Activated naive CD4-positive, alpha-beta T cell treated with anti-CD3 and anti-CD28 coated beads, Interleukin-2, amount 50 U/mL, for 16 hours (primary cell): Measurements from ENCODE around the gene KANK4.
"Not testable (repeated sequence)": the region's sequence is repeated elsewhere in the genome, so short reads cannot be mapped to it uniquely, and the experiment has no call there.

Experiments
- DNase-seq: peaks from one replicate; pipeline ENCODE4 v3.0.0-alpha.2; 2020

KANK4 gene

GRCh38 chr1:62269851-62270495 lies 49.3 kb downstream of the KANK4 start:
- DNase-seq = no peak

GRCh38 chr1:62269439-62269838 lies 49.8 kb downstream of the KANK4 start:
- DNase-seq = no peak

- DNase-seq = no peak
Observed at GRCh38 chr1:62268315-62268714, 50.9 kb downstream of the KANK4 start.

DNA sequence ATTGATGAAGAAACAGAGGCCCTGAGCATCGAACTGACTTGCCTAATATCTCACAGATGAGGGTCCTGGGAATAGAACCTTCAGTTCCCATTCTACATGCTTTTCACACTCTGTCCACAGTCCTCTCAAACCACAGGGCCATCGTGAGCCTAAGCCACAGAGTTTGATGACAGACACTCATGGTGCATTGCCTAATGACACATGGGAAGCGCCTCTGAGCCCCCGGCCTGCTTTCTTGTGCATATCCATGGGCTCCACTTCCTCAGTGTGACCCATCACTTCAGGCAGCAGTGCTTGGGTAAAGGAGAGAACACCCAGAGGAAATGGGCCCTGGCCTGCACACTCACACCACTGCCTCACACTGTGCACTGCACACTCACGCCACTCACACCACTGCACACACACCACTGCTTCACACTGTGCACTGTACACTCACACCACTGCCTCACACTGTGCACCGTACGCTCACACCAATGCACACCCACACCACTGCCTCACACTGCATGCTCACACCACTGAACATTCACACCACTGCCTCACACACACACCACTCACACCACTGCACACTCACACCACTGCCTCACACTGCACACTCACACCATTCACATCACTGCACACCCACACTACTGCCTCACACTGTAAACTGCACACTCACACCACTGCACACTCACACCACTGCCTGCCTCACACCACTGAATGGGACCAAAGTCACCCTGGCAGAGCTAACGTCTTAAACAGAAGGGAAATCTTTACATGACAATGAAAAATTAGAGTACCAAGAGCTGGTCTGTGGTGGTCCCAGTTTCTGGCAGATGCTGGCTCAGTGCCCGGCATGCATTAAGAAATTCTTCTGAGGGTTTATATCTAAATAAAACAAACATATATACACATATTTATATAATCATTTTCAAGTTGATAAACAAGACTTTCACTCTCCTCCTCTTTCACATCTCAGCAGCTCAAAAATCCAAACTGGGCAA lies 53.0 kb downstream of the KANK4 start:
- no peak for DNase-seq

DNA sequence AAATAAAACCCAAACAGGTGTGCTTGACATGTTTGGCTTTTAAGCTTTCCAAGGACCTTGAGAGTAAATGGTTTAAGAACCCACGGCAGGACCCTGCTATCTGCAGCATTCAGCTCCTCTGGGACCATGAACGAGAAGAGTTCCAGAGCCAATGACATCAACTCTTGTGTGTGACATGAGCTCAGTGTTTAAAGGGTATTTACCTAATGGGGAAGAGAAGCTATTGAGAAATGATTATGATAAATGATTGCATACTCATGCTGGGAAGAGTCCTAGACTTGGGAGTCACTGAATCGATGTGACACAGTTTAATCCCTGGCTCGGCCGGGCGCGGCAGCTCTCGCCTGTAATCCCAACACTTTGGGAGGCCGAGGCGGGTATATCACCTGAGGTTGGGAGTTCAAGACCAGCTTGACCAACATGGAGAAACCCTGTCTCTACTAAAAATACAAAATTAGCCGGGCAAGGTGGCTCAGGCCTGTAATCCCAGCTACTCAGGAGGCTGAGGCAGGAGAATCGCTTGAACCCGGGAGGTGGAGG lies 55.4 kb downstream of the KANK4 start:
- DNase-seq = no peak

DNA sequence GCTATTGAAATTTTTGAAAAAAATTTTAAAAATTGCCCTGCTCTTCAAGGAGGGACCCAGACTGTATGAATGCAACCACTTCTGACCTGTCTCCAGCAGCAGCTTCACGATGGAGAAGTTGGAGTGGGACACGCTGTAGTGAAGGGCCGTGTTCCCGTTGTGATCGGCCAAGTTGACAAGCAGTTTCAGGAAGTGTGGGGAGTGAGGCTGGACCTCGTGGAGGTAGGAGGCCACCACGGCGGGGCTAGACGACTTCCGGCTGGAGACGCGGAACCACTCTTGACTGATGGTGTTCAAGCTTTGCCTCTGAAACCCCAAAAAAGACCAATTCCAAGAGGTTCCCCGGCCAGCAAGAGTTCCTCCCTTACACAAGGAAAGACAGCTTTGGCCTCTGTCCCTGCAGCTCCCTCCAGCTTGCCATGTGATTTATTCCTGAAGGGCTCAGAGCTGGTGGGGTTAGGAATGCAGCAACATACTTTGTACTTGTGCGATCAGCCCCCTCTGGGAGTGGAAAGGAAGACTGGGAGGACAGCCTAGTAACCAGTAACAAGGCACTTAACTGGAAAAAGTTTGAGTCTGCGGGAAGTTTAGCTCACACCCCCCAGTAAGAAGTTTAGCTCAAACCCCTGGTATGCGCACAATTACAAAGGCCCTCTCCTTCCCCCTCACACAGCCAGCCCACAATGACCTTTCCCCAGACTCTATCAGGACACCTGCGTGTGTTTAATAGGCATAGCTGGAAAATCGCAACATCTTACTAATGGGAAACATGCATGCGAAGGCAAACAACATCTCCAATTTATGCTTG lies 56.0 kb downstream of the KANK4 start:
- DNase-seq = no peak

GRCh38 chr1:62260688-62261087 lies 58.5 kb downstream of the KANK4 start:
- DNase-seq = no peak

DNA sequence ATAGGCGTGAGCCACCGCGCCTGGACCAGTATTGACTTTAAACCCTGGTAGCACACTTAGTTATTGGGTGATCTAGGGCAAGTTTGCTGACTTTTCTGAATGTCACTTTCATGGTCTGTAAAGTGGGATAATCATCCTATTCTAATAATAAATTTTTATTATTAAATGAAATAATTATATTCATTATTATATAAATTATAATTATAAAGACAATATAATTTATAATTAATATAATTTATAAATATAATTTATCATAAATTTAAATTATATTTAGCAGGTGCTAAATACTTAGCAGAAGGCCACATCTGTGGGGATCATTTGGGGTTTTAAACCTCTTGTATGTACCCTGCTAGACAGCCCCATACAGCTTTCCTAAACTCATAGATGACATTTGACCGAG lies 59.7 kb downstream of the KANK4 start:
- DNase-seq = no peak

DNA sequence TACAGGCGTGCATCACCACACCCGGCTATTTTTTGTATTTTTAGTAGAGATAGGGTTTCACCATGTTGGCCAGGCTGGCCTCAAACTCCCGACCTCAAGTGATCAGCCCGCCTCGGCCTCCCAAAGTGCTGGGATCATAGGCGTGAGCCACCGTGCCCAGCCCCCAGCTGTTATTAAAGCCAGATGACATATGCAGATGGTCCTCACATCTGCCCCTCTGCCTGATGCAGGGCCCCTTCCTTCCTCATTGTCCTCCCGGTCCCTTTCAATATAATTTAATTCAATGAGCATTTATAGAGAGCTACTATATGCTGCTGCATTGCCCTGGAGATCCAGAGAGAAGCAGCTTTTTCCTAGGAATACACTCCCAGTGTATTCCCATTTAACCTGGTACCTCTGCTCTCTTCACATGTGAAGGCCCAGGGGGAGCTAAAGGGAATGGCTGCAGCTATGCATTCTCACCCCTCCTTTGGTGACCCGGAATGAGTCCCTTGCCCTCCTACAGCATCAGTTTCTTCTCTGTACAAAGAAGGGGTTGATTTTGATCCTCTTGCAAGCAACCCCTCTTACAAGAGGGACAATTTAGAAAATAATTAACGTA lies 69.0 kb downstream of the KANK4 start:
- DNase-seq = no peak

GRCh38 chr1:62247391-62248168 lies 71.7 kb downstream of the KANK4 start:
- DNase-seq = no peak

DNA sequence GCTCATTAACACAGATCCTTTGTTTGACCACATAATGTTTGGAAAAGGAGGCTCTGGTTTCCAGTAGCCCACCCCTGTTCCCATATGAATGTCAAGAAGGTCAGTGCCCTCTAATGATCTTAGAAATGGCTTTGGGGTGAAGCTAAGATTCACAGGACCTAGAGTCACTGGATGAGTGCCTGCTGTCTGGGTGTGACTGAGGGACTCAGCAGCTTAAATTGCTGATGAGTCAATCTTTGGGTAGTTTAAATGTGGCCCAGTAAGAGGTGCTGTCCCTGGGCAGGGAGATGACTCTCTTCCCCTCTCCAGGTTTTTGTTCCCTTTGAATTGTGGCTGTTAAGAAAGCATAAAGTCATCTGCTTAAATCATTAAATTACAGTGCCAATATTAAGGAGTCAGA lies 74.0 kb downstream of the KANK4 start:
- DNase-seq = no peak

DNA sequence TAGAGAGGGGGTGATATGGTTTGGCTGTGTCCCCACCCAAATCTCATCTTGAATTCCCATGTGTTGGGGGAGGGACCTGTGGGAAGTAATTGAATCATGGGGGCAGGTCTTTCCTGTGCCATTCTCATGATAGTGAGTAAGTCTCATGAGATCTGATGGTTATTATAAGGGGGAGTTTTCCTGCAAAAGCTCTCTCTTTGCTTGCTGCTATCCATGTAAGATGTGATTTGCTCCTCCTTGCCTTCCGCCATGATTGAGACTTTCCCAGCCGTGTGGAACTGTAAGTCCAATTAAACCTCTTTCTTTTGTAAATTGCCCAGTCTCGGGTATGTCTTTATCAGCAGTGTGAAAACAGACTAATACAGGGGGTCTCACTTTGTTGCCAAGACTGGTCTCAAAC lies 74.9 kb downstream of the KANK4 start:
- not testable (repeated sequence) for DNase-seq

DNA sequence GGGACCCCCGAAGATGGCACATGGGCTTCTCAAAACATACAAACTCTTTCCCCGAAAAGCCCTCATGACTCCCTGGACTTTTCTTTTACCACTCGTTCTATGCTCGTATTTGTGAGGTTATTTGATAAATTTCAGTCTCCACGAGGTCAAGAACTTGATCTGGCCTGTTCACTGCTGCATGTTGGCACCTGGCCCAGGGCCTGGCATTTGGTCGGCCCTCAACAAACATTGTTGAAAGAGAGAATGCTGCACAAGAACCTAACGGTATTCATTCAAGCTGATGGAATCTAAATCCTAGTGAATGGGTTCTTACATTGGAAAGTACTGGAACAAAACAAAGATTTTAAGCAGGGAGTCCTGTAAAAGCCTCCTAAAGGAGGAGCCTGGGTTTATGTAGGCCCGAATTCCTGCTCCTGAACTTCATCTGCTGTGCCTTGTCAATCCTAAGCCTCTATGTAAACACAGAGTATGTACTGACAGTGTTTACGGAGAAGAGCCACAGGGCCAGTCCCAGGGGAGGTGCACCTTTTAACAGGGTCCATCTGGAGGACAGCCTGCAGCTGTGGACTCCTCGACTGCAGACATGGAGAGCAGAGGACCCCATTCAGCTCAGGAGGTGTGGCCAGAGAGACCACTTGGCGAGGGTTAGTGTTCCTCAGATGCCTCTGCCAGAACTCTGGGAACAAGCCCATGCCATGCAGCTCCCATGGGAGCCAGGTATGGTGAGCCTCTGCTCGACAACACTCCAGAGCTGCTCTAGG lies 77.7 kb downstream of the KANK4 start:
- no peak for DNase-seq

- DNase-seq = no peak
Observed at GRCh38 chr1:62240651-62241370, 78.4 kb downstream of the KANK4 start.

DNA sequence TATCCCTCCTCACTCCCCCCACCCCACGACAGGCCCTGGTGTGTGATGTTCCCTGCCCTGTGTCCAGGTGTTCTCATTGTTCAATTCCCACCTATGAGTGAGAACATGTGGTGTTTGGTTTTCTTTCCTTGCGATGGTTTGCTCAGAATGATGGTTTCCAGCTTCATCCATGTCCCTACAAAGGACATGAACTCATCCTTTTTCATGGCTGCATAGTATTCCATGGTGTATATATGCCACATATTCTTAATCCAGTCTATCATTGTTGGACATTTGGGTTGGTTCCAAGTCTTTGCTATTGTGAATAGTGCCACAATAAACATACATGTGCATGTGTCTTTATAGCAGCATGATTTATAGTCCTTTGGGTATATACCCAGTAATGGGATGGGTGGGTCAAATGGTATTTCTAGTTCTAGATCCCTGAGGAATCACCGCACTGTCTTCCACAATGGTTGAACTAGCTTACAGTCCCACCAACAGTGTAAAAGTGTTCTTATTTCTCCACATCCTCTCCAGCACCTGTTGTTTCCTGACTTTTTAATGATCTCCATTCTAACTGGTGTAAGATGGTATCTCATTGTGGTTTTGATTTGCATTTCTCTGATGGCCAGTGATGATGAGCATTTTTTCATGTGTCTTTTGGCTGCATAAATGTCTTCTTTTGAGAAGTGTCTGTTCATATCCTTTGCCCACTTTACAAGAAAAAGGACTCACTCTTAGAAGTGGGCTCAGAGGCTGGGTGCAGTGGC lies 79.4 kb downstream of the KANK4 start:
- not testable (repeated sequence) for DNase-seq

- no peak for DNase-seq
Observed at GRCh38 chr1:62238507-62238906, 80.7 kb downstream of the KANK4 start.

DNA sequence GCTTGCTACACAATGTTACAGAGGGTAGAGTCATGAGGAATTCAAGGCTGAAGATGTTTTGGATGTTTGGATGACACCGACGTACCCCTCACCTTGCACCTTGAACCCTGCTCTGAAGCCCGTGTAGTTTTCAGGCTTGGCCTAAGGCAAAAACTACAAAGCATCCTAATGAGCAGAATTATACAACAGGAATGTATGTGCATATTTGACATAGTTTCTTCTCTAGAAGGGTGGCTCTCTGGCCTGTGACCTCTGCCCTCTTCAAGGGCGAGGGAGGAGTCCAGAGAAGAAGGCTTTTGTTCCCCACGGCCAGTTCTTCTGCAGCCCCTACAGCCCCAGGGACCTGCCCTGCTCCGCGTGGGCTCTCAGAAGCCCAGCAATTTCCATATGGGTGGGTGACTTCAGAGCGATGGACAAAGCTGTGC lies 81.3 kb downstream of the KANK4 start:
- DNase-seq = no peak

- no peak for DNase-seq
Observed at GRCh38 chr1:62237361-62237760, 81.9 kb downstream of the KANK4 start.

DNA sequence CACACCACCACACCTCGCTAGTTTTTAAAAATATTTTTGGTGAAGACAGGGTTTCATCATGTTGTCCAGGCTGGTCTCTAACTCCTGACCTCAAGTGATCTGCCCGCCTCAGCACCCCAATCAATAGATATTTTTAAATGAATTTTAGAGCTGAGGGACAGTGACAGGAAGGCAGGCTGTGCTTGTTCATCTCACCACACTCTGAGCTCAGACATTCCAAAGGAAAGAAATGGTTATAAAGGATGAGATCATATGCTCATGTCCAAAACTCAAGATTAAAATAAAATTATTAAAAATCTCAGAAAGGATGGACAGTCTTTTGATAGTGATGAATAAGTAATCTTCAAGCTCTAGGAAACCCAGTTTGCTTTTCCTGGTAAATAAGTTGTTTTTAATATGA lies 83.7 kb downstream of the KANK4 start:
- DNase-seq = no peak

DNA sequence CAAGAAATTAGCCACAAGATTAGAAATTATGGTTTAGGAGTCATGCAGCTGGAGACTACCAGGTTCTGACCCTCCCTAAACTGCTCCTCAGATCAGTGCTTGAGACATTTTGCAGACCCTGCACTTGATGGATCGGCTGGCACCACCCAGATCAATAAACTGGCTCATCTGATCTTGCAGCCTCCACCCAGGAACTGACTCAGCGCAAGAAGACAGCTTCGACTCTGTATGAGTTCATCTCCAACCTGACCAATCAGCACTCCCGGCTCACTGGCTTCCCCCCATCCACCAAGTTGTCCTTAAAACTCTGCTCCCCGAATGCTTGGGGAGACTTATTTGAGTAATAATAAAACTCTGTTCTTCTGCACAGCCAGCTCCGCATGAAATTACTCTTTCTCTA lies 84.5 kb downstream of the KANK4 start:
- DNase-seq = no peak
